Uterine smooth muscle cell (primary cell): Measurements from ENCODE around the gene NETO2. TPM values are rescaled to one million over a fixed set of nuclear protein-coding genes. Genes with fewer than 3 reads are reported as not detected.

ENCODE experiments used
- total RNA-seq: library from RNA; depleted of rRNA; stranded (reverse); fragments of >200 nt; gene quantifications from 2 replicates; pipeline ENCODE4 v1.2.3, GENCODE V29; 2014

NETO2 gene, protein sequence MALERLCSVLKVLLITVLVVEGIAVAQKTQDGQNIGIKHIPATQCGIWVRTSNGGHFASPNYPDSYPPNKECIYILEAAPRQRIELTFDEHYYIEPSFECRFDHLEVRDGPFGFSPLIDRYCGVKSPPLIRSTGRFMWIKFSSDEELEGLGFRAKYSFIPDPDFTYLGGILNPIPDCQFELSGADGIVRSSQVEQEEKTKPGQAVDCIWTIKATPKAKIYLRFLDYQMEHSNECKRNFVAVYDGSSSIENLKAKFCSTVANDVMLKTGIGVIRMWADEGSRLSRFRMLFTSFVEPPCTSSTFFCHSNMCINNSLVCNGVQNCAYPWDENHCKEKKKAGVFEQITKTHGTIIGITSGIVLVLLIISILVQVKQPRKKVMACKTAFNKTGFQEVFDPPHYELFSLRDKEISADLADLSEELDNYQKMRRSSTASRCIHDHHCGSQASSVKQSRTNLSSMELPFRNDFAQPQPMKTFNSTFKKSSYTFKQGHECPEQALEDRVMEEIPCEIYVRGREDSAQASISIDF
- total RNA-seq = 6.7 and 9.6 TPM in 2 replicates

DNA sequence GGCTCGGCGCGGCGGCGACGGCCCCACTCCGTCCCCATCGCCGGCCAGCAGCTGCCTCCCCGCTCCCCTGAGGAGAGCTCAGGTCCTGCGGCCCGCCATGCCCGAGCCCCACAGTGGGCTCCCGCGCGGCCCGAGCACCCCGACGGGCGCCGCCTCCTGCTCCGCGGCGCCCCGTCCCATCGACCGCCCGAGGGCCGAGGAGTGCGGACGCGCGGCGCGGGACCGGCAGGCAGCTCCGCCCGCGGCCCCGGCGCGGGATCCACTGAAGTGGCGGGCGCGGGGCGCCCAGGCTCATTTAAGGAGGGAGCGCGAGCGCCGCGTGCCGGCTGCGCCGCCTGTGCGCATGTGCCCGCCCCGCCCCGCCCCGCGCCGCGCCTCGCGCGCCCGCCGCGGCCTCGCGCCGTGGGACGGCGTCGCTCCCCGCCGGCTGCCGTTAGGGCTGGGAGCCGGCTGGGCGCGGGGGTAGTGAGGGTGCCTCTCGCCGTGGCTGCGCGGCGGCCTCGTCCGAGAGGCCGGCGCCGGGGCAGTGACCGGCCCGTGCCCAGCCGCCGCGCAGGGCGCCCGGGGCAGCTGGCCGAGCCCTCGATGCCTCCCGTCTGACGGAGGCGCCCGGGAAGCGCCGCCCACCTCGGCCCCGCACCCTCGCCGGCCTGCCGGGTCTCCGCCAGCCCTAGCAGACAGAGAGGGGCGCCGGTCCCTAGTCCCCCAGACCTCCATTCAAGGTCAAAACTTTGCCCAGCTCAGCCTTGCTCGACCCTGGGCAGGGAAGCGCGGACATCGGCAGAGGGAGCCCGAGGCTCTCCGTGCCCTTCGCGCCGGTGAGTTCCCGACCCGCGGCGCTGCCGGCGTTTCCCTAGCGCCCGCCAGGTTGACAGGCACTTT, at the start of gene NETO2:
NETO2 (minus strand) TSS at position 269 of the 882 bp plus-strand sequence. CDS start 333 bp downstream, outside the sequence.

Other genes with a start within 250 kb of the NETO2 start
- 83.1 and 90.3 TPM in 2 replicates for gene DNAJA2, start 170.3 kb downstream of the NETO2 start, total RNA-seq